ENCODE data around the gene CDK14.

The CDK14 gene

DNA sequence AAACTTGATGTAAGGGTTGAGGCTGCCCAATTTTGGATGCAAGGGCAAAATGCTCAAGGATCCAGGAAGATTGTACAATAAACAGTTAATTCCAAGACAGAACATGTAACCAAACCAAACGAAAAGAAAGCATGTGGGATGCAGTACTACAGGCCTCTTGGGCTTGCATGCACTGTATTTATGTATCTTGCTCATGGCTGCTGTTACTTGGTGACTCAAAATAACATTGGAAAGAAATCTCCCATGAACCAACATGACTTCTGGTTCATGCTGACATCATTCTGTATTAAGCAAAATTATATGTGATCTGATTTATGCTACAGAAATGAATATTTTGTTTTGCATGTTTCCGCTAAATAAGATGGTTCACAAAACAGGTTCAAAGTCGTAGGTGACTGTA is 602.2 kb downstream of the CDK14 start:
- ChIA-PET CTCF (no interaction called here), POLR2A (no interaction called here)
- TF ChIP-seq, protein P1, sequence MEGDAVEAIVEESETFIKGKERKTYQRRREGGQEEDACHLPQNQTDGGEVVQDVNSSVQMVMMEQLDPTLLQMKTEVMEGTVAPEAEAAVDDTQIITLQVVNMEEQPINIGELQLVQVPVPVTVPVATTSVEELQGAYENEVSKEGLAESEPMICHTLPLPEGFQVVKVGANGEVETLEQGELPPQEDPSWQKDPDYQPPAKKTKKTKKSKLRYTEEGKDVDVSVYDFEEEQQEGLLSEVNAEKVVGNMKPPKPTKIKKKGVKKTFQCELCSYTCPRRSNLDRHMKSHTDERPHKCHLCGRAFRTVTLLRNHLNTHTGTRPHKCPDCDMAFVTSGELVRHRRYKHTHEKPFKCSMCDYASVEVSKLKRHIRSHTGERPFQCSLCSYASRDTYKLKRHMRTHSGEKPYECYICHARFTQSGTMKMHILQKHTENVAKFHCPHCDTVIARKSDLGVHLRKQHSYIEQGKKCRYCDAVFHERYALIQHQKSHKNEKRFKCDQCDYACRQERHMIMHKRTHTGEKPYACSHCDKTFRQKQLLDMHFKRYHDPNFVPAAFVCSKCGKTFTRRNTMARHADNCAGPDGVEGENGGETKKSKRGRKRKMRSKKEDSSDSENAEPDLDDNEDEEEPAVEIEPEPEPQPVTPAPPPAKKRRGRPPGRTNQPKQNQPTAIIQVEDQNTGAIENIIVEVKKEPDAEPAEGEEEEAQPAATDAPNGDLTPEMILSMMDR (IDR thresholded peaks at IDR 0.05; ENCODE audit: control extremely low read depth, extremely low read depth, low read depth, missing control alignments), result no peak
- DNase-seq (ENCODE audit: extremely low spot score), result no peak

DNA sequence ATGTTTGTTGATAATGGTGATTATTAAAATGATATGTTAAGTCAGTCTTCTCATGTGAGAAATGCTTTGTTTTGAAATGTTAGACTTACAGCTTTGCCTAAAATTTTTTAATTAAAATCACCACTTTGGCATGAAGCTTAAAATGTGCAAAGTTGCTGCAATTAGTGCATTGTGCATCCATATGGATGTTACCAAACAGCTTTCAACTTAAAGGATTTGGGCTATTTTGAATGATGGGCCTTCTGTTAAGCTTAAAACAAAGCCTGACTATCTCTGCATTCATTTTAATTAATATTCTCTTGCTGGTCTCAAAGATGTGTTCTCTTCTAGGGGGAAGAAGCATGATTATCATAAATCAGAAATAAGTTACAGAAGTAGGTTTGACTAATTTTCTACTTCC is 603.5 kb downstream of the CDK14 start:
- CTCF ChIA-PET, result no interaction called here

DNA sequence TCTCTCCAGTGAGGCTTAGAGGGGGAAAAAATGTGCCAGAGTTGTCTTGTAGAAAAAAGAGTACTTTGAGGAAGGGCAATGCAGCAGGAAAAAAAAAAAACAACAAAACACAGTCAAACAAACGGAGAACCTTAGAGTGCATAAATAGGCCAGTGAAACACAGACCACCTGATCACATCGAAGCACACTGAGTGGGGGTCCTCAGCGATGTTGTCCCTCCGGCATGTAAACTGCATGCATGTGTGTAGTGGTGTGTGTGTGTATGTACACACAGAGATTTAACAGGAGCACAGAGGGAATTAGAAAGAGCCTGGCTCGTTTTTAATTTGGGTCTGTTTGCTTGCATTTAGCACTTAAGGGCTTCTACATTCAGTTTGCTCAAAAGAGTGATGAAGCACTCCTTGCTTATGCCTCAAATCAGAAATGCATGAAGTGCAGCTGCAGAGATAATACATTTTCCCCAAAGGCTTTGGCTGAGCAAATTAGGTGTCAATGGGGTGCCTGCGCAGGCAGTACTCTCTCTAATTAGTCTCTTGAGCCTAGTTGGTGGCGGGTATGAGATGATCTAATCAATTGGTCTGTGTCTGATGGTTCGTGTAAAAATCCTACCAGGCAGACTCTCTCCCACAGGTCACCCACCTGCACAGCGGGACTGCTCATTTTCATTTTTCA is 605.5 kb downstream of the CDK14 start:
- CTCF ChIA-PET, result interaction anchor here (0.9 to 1.7 kb wide), 4 partner anchors 10 to 19 kb away, joined by 3 to 5 read pairs (median 4); no protein-coding TSS in a partner anchor
- DNase-seq (ENCODE audit: extremely low spot score), result no peak
- POLR2A ChIA-PET, result no interaction called here
- TF ChIP-seq, protein P1 (IDR thresholded peaks at IDR 0.05; ENCODE audit: control extremely low read depth, extremely low read depth, low read depth, missing control alignments), result no peak

More for the DNA sequence above, 603.5 kb downstream of the CDK14 start:
- TF ChIP-seq, protein P1 (IDR thresholded peaks at IDR 0.05; ENCODE audit: control extremely low read depth, extremely low read depth, low read depth, missing control alignments), result no peak
- POLR2A ChIA-PET, result no interaction called here
- no peak for DNase-seq (ENCODE audit: extremely low spot score)

DNA sequence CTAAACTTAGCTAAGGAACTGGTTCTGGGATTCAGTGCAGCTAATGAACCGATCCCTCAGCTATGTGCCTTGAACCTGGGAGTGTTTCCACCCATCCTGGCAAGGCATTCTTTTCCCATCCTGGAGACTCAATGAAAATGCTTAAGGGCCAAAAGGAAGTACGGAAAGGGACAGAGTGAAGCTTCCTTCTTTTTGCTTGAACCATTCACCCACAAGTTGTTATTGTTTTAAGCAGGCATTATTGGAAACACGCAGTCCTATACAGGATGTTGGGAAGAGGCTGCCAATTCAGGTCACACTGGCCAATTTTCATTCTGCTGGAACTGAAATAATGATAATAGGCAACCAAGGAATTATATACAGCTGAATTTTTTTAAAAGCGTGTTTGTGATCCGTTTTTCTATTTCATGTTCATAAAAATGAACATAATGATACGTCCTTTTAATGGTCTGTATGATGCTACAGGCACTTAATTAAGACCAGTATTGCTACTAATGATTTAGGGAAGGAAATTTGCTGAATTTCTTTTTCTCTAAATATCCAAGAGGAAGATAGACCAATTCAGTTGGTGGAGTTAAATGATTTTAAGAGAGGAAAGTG is 610.3 kb downstream of the CDK14 start:
- ChIA-PET POLR2A (no interaction called here), CTCF (no interaction called here)
- TF ChIP-seq, protein P1 (IDR thresholded peaks at IDR 0.05; ENCODE audit: control extremely low read depth, extremely low read depth, low read depth, missing control alignments), result no peak
- no peak for DNase-seq (ENCODE audit: extremely low spot score)

DNA sequence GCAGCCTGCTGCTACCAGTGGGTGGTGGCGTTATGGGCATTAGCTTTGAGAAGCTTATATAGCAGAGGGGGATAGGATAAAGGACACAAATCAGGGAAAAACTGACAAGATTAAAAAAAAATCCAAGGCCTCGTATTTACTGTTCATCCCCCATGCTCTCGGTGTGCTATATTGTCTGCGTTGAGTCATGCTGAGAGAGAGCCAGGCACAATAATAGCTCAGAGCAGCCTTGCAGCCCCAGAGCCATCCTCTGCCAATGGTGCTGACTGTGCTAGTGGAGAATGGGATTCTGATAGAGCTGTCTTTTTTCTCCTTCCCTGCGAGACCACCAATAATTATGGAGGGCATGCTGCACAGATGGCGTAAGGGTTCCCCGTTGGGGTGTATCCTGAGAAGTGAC is 616.5 kb downstream of the CDK14 start:
- ChIA-PET CTCF (interaction anchor here (0.6 to 1.7 kb wide), 5 partner anchors 8 to 43 kb away, joined by 3 to 4 read pairs (median 3); no protein-coding TSS in a partner anchor), POLR2A (no interaction called here)
- TF ChIP-seq, protein P1 (IDR thresholded peaks at IDR 0.05; ENCODE audit: control extremely low read depth, extremely low read depth, low read depth, missing control alignments), result no peak
- no peak for DNase-seq (ENCODE audit: extremely low spot score)

DNA sequence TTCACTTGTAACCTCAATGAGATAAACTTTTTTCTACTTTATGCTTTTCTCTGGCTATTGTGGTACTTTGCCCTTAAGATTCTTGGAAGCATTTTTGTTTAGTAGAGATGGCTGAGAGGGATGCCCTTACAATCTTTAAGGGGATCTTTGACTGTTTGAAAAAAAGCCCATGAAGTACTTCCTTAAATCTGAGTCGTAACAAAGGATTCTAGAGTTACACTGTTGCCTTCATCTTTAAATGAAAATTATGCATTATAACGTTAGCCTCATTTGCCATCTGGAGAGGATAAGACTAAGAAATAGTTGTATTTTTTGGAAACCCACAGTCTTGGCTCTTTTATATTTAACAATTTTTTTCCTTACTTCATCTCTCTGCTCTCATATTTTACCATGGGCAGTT is 630.3 kb downstream of the CDK14 start:
- ChIA-PET POLR2A (no interaction called here), CTCF (no interaction called here)
- no peak for DNase-seq (ENCODE audit: extremely low spot score)
- TF ChIP-seq, protein P1 (IDR thresholded peaks at IDR 0.05; ENCODE audit: control extremely low read depth, extremely low read depth, low read depth, missing control alignments), result no peak

All from GM10248 (cell line).